Fibroblast of lung (primary cell): Measurements from ENCODE around the gene APOL3.

Source experiments
- CTCF ChIP-seq, 2 donors: IDR thresholded peaks in 1 of 2; conservative IDR thresholded peaks in 1 of 2; 1 replicate in 1 of 2; 2 replicates in 1 of 2; pipeline ENCODE4 v1.5.1; 2011 to 2012; ENCODE audit warnings: low read length in 2 of 2, control low read depth in 1 of 2, inconsistent platforms in 1 of 2, low read depth in 1 of 2, mild to moderate bottlenecking in 1 of 2
- EZH2 ChIP-seq: IDR thresholded peaks from 2 replicates; pipeline ENCODE4 v1.5.1; 2012; ENCODE audit warnings: low read length, control low read depth, mild to moderate bottlenecking; ENCODE audit errors: missing control alignments

- TF ChIP-seq CTCF (conservative IDR thresholded peaks at IDR 0.05 in 1 of 2, IDR thresholded peaks at IDR 0.05 in 1 of 2; ENCODE audit: low read depth in 1 of 2, low read length in 2 of 2) (no peak), EZH2 (no peak)
Measured at GRCh38 chr22:36206255-36206654, 45.7 kb upstream of the APOL3 start.
